ENCODE data around the gene SAT1.

SAT1 gene

GRCh38 chrX:23813808-23814207, 30.8 kb downstream of the SAT1 start:
- H3K27me3 ChIP-seq, result no peaks in the 10 kb centered on the region
- H3K4me1 ChIP-seq, result no peaks in the 10 kb centered on the region
- DNase-seq, result no peak
- H3K27ac ChIP-seq, result no peak overlapping the region
- H3K36me3 ChIP-seq, result no peaks in the 10 kb centered on the region
- TF ChIP-seq CTCF (IDR thresholded peaks at IDR 0.05), result no peak
- H3K9me3 ChIP-seq, result no peaks in the 10 kb centered on the region
- intact Hi-C loops (cut with DNase I; ENCODE audit: low total_unique reads), result no loop called here
- no peak overlapping the region for H3K4me3 ChIP-seq

GRCh38 chrX:23815376-23815775, 32.4 kb downstream of the SAT1 start:
- TF ChIP-seq CTCF (IDR thresholded peaks at IDR 0.05), result no peak
- H3K36me3 ChIP-seq, result no peaks in the 10 kb centered on the region
- no peaks in the 10 kb centered on the region for H3K9me3 ChIP-seq
- no peaks in the 10 kb centered on the region for H3K4me1 ChIP-seq
- intact Hi-C loops (cut with DNase I; ENCODE audit: low total_unique reads), result no loop called here
- no peaks in the 10 kb centered on the region for H3K27me3 ChIP-seq
- H3K4me3 ChIP-seq, result no peak overlapping the region
- DNase-seq, result no peak
- no peak overlapping the region for H3K27ac ChIP-seq

- no peak for DNase-seq
- intact Hi-C loops (cut with DNase I; ENCODE audit: low total_unique reads), result no loop called here
- H3K4me3 ChIP-seq, result no peak overlapping the region
Measured at GRCh38 chrX:23816179-23816578, 33.2 kb downstream of the SAT1 start.

GRCh38 chrX:23817979-23818336, 35.0 kb downstream of the SAT1 start:
- Histone ChIP-seq H3K36me3 (no peaks in the 10 kb centered on the region), H3K9me3 (no peaks in the 10 kb centered on the region), H3K27me3 (no peaks in the 10 kb centered on the region), H3K4me3 (no peak overlapping the region), H3K27ac (no peak overlapping the region), H3K4me1 (no peaks in the 10 kb centered on the region)
- DNase-seq, result no peak
- intact Hi-C loops (cut with DNase I; ENCODE audit: low total_unique reads), result no loop called here
- TF ChIP-seq CTCF (IDR thresholded peaks at IDR 0.05), result no peak

More at GRCh38 chrX:23816179-23816578, 33.2 kb downstream of the SAT1 start:
- Histone ChIP-seq H3K27me3 (no peaks in the 10 kb centered on the region), H3K9me3 (no peaks in the 10 kb centered on the region), H3K4me1 (no peaks in the 10 kb centered on the region), H3K27ac (no peak overlapping the region), H3K36me3 (no peaks in the 10 kb centered on the region)
- TF ChIP-seq CTCF (IDR thresholded peaks at IDR 0.05), result no peak

GRCh38 chrX:23819385-23820234, 36.6 kb downstream of the SAT1 start:
- intact Hi-C loops (cut with DNase I; ENCODE audit: low total_unique reads), result no loop called here
- Histone ChIP-seq H3K4me1 (no peaks in the 10 kb centered on the region), H3K9me3 (no peaks in the 10 kb centered on the region), H3K27me3 (no peaks in the 10 kb centered on the region), H3K4me3 (no peak overlapping the region), H3K36me3 (no peaks in the 10 kb centered on the region), H3K27ac (no peak overlapping the region)
- no peak for DNase-seq
- no peak for TF ChIP-seq CTCF (IDR thresholded peaks at IDR 0.05)

Data from tibial artery (tissue), 4 donors.